ENCODE data around the gene MGST2.
"Not testable (repeated sequence)": the region's sequence is repeated elsewhere in the genome, so short reads cannot be mapped to it uniquely, and the experiment has no call there.

The MGST2 gene

GRCh38 chr4:139692309-139693012, 26.8 kb downstream of the MGST2 start:
- DNase-seq (ENCODE audit: low read depth, low spot score) = no peak
- no peak overlapping the region for H3K4me3 ChIP-seq
- no peak overlapping the region for H3K9ac ChIP-seq (ENCODE audit: insufficient read length)
- no peak overlapping the region for H3K27ac ChIP-seq
- no peaks in the 10 kb centered on the region for H3K9me3 ChIP-seq (ENCODE audit: low read depth, low read length)
- TF ChIP-seq EZH2 (IDR thresholded peaks at IDR 0.05) (no peak), POLR2AphosphoS5 (IDR thresholded peaks at IDR 0.05; ENCODE audit: borderline replicate concordance, low read depth, low read length) (no peak), FOXP2 (optimal IDR thresholded peaks at IDR 0.05; ENCODE audit: control extremely low read depth, extremely low read length, insufficient read depth) (no peak)
- H3K36me3 ChIP-seq (ENCODE audit: insufficient read depth, low read length) = no peaks in the 10 kb centered on the region

GRCh38 chr4:139694522-139695107, 29.0 kb downstream of the MGST2 start:
- Histone ChIP-seq H3K36me3 (ENCODE audit: insufficient read depth, low read length) (no peaks in the 10 kb centered on the region), H3K4me3 (no peak overlapping the region), H3K9ac (ENCODE audit: insufficient read length) (no peak overlapping the region), H3K27ac (no peak overlapping the region), H3K9me3 (ENCODE audit: low read depth, low read length) (no peaks in the 10 kb centered on the region)
- TF ChIP-seq POLR2AphosphoS5 (IDR thresholded peaks at IDR 0.05; ENCODE audit: borderline replicate concordance, low read depth, low read length) = no peak
- no peak for TF ChIP-seq EZH2 (IDR thresholded peaks at IDR 0.05)
- TF ChIP-seq FOXP2 (optimal IDR thresholded peaks at IDR 0.05; ENCODE audit: control extremely low read depth, extremely low read length, insufficient read depth) = no peak
- DNase-seq (ENCODE audit: low read depth, low spot score) = no peak

GRCh38 chr4:139696491-139696890, 30.9 kb downstream of the MGST2 start:
- Histone ChIP-seq H3K9me3 (ENCODE audit: low read depth, low read length) (no peaks in the 10 kb centered on the region), H3K4me3 (no peak overlapping the region), H3K36me3 (ENCODE audit: insufficient read depth, low read length) (no peaks in the 10 kb centered on the region), H3K9ac (ENCODE audit: insufficient read length) (no peak overlapping the region), H3K27ac (no peak overlapping the region)
- no peak for DNase-seq (ENCODE audit: low read depth, low spot score)
- TF ChIP-seq POLR2AphosphoS5 (IDR thresholded peaks at IDR 0.05; ENCODE audit: borderline replicate concordance, low read depth, low read length) (no peak), FOXP2 (optimal IDR thresholded peaks at IDR 0.05; ENCODE audit: control extremely low read depth, extremely low read length, insufficient read depth) (no peak), EZH2 (IDR thresholded peaks at IDR 0.05) (no peak)

- H3K36me3 ChIP-seq (ENCODE audit: insufficient read depth, low read length); H3K4me3 ChIP-seq; DNase-seq (ENCODE audit: low read depth, low spot score); H3K27ac ChIP-seq; H3K9ac ChIP-seq (ENCODE audit: insufficient read length); H3K9me3 ChIP-seq (ENCODE audit: low read depth, low read length): not testable (repeated sequence)
These were observed 32.7 kb downstream of the MGST2 start for GRCh38 chr4:139698167-139698925.

DNA sequence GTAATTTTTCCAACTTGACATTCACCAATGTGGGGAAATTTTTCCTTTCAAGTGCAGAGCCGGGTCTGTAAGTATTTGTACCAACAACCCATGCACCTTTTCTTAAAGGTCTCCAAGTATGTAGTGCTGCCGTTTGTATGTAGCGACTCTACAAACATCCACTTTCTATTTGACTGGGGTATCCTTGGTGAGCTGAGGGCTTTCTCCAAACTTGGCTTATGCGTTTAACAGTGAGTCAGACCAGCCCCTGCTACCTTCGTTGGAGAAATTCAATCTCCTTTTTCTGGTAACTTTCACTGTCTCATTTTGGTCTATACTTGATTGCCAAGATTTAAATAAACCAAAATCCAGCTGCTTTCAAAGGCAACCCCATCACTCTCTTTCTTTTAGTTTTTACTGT, 34.9 kb downstream of the MGST2 start:
- TF ChIP-seq FOXP2 (optimal IDR thresholded peaks at IDR 0.05; ENCODE audit: control extremely low read depth, extremely low read length, insufficient read depth) (no peak), EZH2 (IDR thresholded peaks at IDR 0.05) (no peak), POLR2AphosphoS5 (IDR thresholded peaks at IDR 0.05; ENCODE audit: borderline replicate concordance, low read depth, low read length) (no peak)
- Histone ChIP-seq H3K9ac (ENCODE audit: insufficient read length) (no peak overlapping the region), H3K9me3 (ENCODE audit: low read depth, low read length) (no peaks in the 10 kb centered on the region), H3K27ac (no peak overlapping the region), H3K36me3 (ENCODE audit: insufficient read depth, low read length) (no peaks in the 10 kb centered on the region), H3K4me3 (no peak overlapping the region)
- no peak for DNase-seq (ENCODE audit: low read depth, low spot score)

GRCh38 chr4:139704915-139705485, 39.4 kb downstream of the MGST2 start:
- TF ChIP-seq EZH2 (IDR thresholded peaks at IDR 0.05) (no peak), FOXP2 (optimal IDR thresholded peaks at IDR 0.05; ENCODE audit: control extremely low read depth, extremely low read length, insufficient read depth) (no peak), POLR2AphosphoS5 (IDR thresholded peaks at IDR 0.05; ENCODE audit: borderline replicate concordance, low read depth, low read length) (no peak)
- Histone ChIP-seq H3K9ac (ENCODE audit: insufficient read length) (no peak overlapping the region), H3K9me3 (ENCODE audit: low read depth, low read length) (no peaks in the 10 kb centered on the region), H3K4me3 (no peak overlapping the region), H3K36me3 (ENCODE audit: insufficient read depth, low read length) (no peaks in the 10 kb centered on the region), H3K27ac (no peak overlapping the region)
- no peak for DNase-seq (ENCODE audit: low read depth, low spot score)

- Histone ChIP-seq H3K9me3 (ENCODE audit: low read depth, low read length) (no peaks in the 10 kb centered on the region), H3K9ac (ENCODE audit: insufficient read length) (no peak overlapping the region), H3K4me3 (no peak overlapping the region), H3K27ac (no peak overlapping the region), H3K36me3 (ENCODE audit: insufficient read depth, low read length) (no peaks in the 10 kb centered on the region)
- no peak for DNase-seq (ENCODE audit: low read depth, low spot score)
- TF ChIP-seq FOXP2 (optimal IDR thresholded peaks at IDR 0.05; ENCODE audit: control extremely low read depth, extremely low read length, insufficient read depth) (no peak), EZH2 (IDR thresholded peaks at IDR 0.05) (no peak), POLR2AphosphoS5 (IDR thresholded peaks at IDR 0.05; ENCODE audit: borderline replicate concordance, low read depth, low read length) (no peak)
These were observed 44.0 kb downstream of the MGST2 start for GRCh38 chr4:139709660-139710059.

DNA sequence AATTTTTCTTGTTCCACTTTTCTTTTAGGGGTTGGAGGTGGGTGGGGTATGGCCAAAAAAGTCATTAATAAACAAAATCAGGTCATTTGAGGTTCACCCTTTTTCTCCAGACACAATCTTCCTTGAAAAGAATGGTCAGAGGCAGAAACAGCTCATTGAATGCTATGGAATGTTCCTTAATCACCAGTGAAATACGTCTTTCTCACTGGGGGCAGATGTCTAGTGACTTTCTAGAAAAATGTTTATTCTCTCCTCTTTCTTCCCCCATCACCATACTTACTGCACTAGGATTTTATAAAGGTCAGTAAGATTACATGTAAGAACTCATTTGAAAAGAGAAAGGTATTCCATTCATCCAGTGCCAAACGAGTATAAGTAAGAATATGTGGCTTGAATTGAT, 44.5 kb downstream of the MGST2 start:
- Histone ChIP-seq H3K36me3 (ENCODE audit: insufficient read depth, low read length) (no peaks in the 10 kb centered on the region), H3K27ac (no peak overlapping the region), H3K9ac (ENCODE audit: insufficient read length) (no peak overlapping the region), H3K4me3 (no peak overlapping the region), H3K9me3 (ENCODE audit: low read depth, low read length) (no peaks in the 10 kb centered on the region)
- no peak for DNase-seq (ENCODE audit: low read depth, low spot score)
- no peak for TF ChIP-seq EZH2 (IDR thresholded peaks at IDR 0.05)
- TF ChIP-seq FOXP2 (optimal IDR thresholded peaks at IDR 0.05; ENCODE audit: control extremely low read depth, extremely low read length, insufficient read depth) = no peak
- TF ChIP-seq POLR2AphosphoS5 (IDR thresholded peaks at IDR 0.05; ENCODE audit: borderline replicate concordance, low read depth, low read length) = no peak
